GM12801 (cell line): ENCODE data around the gene SNX10.

Source experiments
- CTCF ChIP-seq: IDR thresholded peaks from one replicate; pipeline ENCODE4 v1.5.1; 2011; ENCODE audit warnings: control low read depth; ENCODE audit not compliant: insufficient read length; ENCODE audit errors: extremely low read depth

The SNX10 gene

GRCh38 chr7:26365077-26365900, 73.6 kb downstream of the SNX10 start:
- TF ChIP-seq CTCF, result no peak

- no peak for TF ChIP-seq CTCF
Measured at GRCh38 chr7:26365901-26366275, 74.2 kb downstream of the SNX10 start.

GRCh38 chr7:26367219-26367711, 75.6 kb downstream of the SNX10 start:
- no peak for TF ChIP-seq CTCF

GRCh38 chr7:26368542-26368941, 76.9 kb downstream of the SNX10 start:
- TF ChIP-seq CTCF, result no peak

GRCh38 chr7:26369593-26369992, 77.9 kb downstream of the SNX10 start:
- no peak for TF ChIP-seq CTCF

- TF ChIP-seq CTCF, result no peak
Measured at GRCh38 chr7:26370011-26370410, 78.3 kb downstream of the SNX10 start.

GRCh38 chr7:26372249-26372648, 80.6 kb downstream of the SNX10 start:
- TF ChIP-seq CTCF, result no peak
